ENCODE data around the gene POLR2F. TPM values are rescaled to one million over a fixed set of nuclear protein-coding genes. Genes with fewer than 3 reads are reported as not detected.
A peak's percentile ranks its signal among the peaks of the same experiment; 100 is the strongest.
"Not testable (repeated sequence)": the region's sequence is repeated elsewhere in the genome, so short reads cannot be mapped to it uniquely, and the experiment has no call there.

POLR2F gene
- total RNA-seq, 1 experiment from 2014 or later, result 80.8 TPM

- Histone ChIP-seq H3K36me3 (replicated peaks; ENCODE audit: control insufficient read depth, insufficient read depth, low read length) (peaks cover 14% of the 10 kb centered on the region), H3K27me3 (ENCODE audit: control insufficient read depth, insufficient read depth, low read length) (no peaks in the 10 kb centered on the region), H3K4me3 (ENCODE audit: insufficient read depth, low read depth, low read length) (no peak overlapping the region)
- no peak for DNase-seq
Measured at GRCh38 chr22:37931893-37932389, 21.6 kb upstream of the POLR2F start.

GRCh38 chr22:37932401-37932800, 21.1 kb upstream of the POLR2F start:
- H3K4me3 ChIP-seq (ENCODE audit: insufficient read depth, low read depth, low read length), result no peak overlapping the region
- DNase-seq, result no peak

DNA sequence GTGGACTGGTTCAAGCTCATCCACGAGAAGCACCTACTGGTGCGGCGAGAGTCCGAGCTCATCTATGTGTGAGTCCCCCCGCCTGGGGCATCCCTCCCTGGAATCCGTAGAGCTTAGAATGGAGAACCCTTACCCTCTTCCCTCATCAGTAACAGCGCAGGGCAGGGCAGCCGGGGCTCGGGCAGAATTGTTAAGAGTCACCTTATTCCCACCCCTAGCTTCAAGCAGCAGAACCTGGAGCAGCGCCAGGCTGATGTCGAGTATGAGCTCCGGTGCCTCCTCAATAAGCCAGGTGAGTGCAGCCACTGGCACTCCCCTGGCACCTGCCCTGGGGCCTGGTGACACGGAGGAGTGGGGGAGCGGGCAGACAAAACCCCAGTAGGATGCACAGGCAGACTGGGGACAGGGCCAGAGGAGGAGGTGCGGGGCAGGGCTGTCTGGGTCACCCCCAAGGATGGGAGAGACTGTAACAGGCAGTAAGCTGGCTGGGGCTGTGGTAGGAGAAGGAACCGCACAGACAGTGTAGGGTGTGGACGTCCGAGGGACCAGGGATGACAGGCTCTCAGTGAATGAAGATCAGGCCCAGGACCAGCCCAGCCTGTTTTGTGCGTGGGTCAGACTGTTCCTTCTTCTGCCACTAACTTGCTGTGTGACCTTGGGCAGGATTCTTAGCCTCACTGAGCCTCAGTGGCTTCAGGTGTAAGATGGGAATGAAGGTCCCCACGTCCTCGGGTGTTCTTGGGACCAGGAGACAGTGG, 20.5 kb upstream of the POLR2F start:
- no peak for DNase-seq
- H3K27me3 ChIP-seq (ENCODE audit: control insufficient read depth, insufficient read depth, low read length), result no peaks in the 10 kb centered on the region
- H3K36me3 ChIP-seq (replicated peaks; ENCODE audit: control insufficient read depth, insufficient read depth, low read length), result peaks cover 13% of the 10 kb centered on the region
- no peak overlapping the region for H3K4me3 ChIP-seq (ENCODE audit: insufficient read depth, low read depth, low read length)

More at GRCh38 chr22:37932401-37932800, 21.1 kb upstream of the POLR2F start:
- no peaks in the 10 kb centered on the region for H3K27me3 ChIP-seq (ENCODE audit: control insufficient read depth, insufficient read depth, low read length)
- peaks cover 15% of the 10 kb centered on the region for H3K36me3 ChIP-seq (replicated peaks; ENCODE audit: control insufficient read depth, insufficient read depth, low read length)

DNA sequence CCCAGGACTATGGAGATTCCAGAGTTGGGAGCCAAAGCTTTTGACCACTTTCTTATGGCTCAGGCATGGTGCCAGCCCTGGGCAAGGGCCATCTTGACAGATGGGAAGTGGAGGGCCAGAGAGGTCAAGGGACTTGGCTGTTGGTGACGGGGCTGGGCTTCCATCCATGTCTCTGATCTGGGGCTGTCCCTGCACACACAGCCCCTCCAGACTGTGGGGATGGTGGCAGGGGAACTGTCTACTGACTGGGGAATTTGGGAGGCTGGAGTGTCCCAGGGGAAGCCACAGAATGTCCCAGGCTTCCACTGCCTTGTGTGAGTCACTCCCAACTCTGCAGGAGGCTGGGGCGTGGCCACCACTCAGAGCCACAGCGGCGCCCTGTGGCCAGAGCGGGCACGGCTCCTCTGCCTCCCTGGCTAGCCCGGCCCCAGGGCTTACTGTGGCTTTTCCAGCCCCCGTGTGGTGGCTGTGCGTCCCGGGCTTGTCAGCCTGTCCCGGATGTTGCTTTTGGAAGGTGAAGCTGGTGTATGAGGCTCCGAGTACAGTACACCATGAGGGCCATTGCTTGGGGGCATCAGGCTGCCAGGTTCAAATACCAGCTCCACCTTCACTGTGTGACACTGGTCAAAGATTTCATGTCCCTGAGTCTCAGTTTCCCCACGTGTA, 19.7 kb upstream of the POLR2F start:
- H3K36me3 ChIP-seq (replicated peaks; ENCODE audit: control insufficient read depth, insufficient read depth, low read length), result peaks cover 10% of the 10 kb centered on the region
- DNase-seq, result peak; percentile 98
- no peaks in the 10 kb centered on the region for H3K27me3 ChIP-seq (ENCODE audit: control insufficient read depth, insufficient read depth, low read length)
- H3K4me3 ChIP-seq (ENCODE audit: insufficient read depth, low read depth, low read length), result no peak overlapping the region

- peak; percentile 72 for DNase-seq
- H3K27me3 ChIP-seq (ENCODE audit: control insufficient read depth, insufficient read depth, low read length), result no peaks in the 10 kb centered on the region
- H3K4me3 ChIP-seq (ENCODE audit: insufficient read depth, low read depth, low read length), result no peak overlapping the region
- H3K36me3 ChIP-seq (replicated peaks; ENCODE audit: control insufficient read depth, insufficient read depth, low read length), result peaks cover 3% of the 10 kb centered on the region; the same call in 1 of the 2 replicates
Measured at GRCh38 chr22:37940698-37941376, 12.7 kb upstream of the POLR2F start.

- H3K27me3 ChIP-seq (ENCODE audit: control insufficient read depth, insufficient read depth, low read length), result no peaks in the 10 kb centered on the region
- H3K36me3 ChIP-seq (replicated peaks; ENCODE audit: control insufficient read depth, insufficient read depth, low read length), result peaks cover 2% of the 10 kb centered on the region; the same call in 1 of the 2 replicates
- DNase-seq, result no peak
- H3K4me3 ChIP-seq (ENCODE audit: insufficient read depth, low read depth, low read length), result no peak overlapping the region
Measured at GRCh38 chr22:37942133-37942532, 11.4 kb upstream of the POLR2F start.

DNA sequence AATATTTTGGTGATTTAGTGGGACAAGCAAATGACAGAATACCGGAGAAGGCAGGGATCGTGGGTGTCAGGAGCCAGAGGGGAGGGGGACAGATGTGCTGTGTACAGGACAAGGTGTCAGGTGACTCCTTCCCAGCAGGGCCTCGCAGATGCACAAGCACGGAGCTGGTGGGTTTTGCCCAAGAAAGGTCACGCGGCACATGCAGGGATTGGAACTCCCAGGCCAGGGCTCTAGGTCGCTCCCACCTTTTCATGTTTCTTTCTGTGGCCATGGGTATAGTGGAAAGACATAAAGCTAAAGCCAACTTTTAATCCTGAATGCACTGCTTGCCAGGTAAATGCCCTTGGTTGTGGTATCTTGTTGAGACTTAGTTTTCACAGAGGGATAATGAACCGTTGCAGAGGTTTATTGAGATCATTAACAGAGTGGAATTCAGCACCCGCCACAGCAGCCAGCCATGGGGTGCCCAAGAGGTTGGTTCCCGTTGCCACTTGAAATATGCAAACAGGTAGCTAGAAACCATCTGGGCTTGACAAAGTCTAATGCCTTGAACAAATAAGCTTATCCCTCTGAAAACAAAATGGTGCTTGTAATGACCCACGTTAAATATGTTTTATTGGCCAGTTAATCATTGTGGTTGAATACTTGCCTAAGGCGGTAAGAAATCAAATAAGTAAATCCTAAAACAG, 10.2 kb upstream of the POLR2F start:
- H3K27me3 ChIP-seq (ENCODE audit: control insufficient read depth, insufficient read depth, low read length), result no peaks in the 10 kb centered on the region
- DNase-seq, result no peak
- no peak overlapping the region for H3K4me3 ChIP-seq (ENCODE audit: insufficient read depth, low read depth, low read length)
- H3K36me3 ChIP-seq (replicated peaks; ENCODE audit: control insufficient read depth, insufficient read depth, low read length), result peaks cover 1% of the 10 kb centered on the region; the same call in 1 of the 2 replicates

DNA sequence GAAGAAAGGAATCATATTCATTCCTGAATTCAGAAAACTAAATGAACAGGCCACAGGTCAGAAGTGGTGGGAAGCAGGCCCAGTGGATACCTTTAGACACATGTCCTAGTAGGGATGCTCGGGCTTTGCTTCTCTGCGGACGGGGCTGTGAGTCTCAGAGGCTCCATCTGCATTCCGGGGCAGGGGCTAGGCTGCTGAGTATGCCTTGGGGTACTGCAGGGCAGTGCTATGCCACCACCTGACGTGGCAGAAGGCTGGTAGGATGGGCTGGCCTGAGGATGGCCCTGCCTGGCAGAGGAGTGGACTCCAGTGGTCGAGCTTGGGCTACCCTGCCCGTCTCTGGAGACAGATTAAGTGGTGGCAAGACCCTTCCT, 9.7 kb upstream of the POLR2F start:
- Histone ChIP-seq H3K27me3 (ENCODE audit: control insufficient read depth, insufficient read depth, low read length) (no peaks in the 10 kb centered on the region), H3K36me3 (replicated peaks; ENCODE audit: control insufficient read depth, insufficient read depth, low read length) (peaks cover 1% of the 10 kb centered on the region; the same call in 1 of the 2 replicates), H3K4me3 (ENCODE audit: insufficient read depth, low read depth, low read length) (no peak overlapping the region)
- DNase-seq, result no peak

DNA sequence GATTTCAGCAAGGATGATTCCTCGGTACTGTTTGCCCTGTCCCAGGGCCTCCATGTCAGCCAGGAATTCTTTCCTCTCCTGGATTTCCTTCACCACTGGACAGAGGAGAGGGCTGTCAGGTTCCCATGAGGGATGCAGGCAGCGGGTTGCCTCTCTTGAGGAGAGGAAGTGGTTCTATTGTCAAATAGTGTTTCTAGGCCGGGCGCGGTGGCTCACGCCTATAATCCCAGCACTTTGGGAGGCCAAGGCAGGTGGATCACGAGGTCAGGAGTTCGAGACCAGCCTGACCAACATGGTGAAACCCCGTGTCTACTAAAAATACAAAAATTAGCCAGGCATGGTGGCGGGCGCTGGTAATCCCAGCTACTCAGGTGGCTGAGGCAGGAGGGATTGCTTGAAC, 9.1 kb upstream of the POLR2F start:
- not testable (repeated sequence) for H3K4me3 ChIP-seq (ENCODE audit: insufficient read depth, low read depth, low read length); H3K36me3 ChIP-seq (replicated peaks; ENCODE audit: control insufficient read depth, insufficient read depth, low read length); H3K27me3 ChIP-seq (ENCODE audit: control insufficient read depth, insufficient read depth, low read length); DNase-seq

- H3K36me3 ChIP-seq (replicated peaks; ENCODE audit: control insufficient read depth, insufficient read depth, low read length); H3K27me3 ChIP-seq (ENCODE audit: control insufficient read depth, insufficient read depth, low read length); H3K4me3 ChIP-seq (ENCODE audit: insufficient read depth, low read depth, low read length): not testable (repeated sequence)
- peak; percentile 22 for DNase-seq
Measured at GRCh38 chr22:37947142-37947795, 6.2 kb upstream of the POLR2F start.

DNA sequence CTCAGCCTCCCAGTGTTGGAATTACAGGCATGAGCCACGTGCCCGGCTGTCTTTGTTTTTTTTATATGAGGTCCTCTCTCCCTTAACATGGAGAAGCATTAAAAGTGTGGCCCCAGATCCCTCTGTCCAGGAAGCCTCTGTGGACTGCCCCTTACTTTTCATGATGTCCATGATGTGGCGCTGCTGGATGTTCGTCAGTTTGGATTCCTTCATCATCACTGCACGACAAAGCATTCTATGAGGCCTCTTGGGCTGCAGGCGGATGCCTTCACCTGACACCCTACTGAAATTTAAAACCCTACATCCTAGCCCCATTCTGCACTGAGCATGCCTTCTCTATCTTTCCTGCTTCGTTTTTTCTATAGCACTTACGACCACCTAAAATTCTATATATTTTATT, 2.2 kb upstream of the POLR2F start:
- H3K4me3 ChIP-seq (ENCODE audit: insufficient read depth, low read depth, low read length), result no peak overlapping the region
- H3K27me3 ChIP-seq (ENCODE audit: control insufficient read depth, insufficient read depth, low read length), result peaks cover 10% of the 10 kb centered on the region; the same call in 1 of the 2 replicates
- H3K36me3 ChIP-seq (replicated peaks; ENCODE audit: control insufficient read depth, insufficient read depth, low read length), result no peaks in the 10 kb centered on the region
- DNase-seq, result peak; percentile 72

GRCh38 chr22:37952629-37953028, 870 bp upstream of the POLR2F start:
- H3K27me3 ChIP-seq (ENCODE audit: control insufficient read depth, insufficient read depth, low read length), result peaks cover 10% of the 10 kb centered on the region; the same call in 1 of the 2 replicates
- H3K4me3 ChIP-seq (ENCODE audit: insufficient read depth, low read depth, low read length), result peak overlapping the region; percentile 96
- peaks cover 10% of the 10 kb centered on the region for H3K36me3 ChIP-seq (replicated peaks; ENCODE audit: control insufficient read depth, insufficient read depth, low read length)
- peak; percentile 49 for DNase-seq

DNA sequence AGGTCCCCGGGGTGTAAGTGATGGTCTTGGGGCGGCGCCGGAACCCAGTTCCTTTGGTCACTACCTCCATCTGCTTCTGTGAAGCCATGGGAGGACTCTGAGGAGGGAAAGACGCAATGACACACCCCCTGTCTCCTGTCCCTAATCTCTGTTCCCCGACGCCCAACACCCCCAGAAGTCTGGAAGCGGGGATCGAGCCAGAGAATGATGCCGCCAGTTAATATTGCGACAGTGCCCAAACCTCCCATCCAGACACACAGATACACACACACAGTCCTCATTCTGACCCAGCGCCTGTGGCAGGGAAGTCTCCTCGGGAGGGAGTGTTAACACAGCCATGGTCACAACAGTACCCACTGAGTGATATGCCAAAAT, 450 bp upstream of the POLR2F start:
- Histone ChIP-seq H3K4me3 (ENCODE audit: insufficient read depth, low read depth, low read length) (peak overlapping the region; percentile 96), H3K27me3 (ENCODE audit: control insufficient read depth, insufficient read depth, low read length) (peaks cover 10% of the 10 kb centered on the region; the same call in 1 of the 2 replicates), H3K36me3 (replicated peaks; ENCODE audit: control insufficient read depth, insufficient read depth, low read length) (peaks cover 12% of the 10 kb centered on the region)
- DNase-seq, result peak; percentile 62

DNA sequence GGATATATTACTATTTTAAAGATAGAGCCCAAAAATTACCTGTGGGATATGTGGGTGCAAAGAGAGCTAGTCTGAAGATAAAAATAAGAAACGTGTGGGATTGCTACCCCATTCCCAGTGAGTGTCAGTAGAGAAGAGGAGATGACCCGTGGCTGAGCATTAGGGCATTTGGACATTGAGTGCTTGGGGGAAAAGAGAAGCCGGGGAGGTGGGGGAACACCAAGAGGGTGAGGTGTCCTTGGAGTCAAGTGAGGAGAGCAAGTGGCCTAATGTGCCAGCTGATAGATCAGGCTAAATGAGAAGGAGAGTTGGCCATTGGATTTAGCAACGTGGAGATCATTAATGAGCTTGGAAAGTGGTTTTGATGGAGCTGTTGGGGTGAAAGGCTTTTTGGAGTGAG, 1.2 kb downstream of the POLR2F start:
- peak; percentile 20 for DNase-seq
- peaks cover 10% of the 10 kb centered on the region; the same call in 1 of the 2 replicates for H3K27me3 ChIP-seq (ENCODE audit: control insufficient read depth, insufficient read depth, low read length)
- peak overlapping the region; percentile 4; the same call in 1 of the 2 replicates for H3K4me3 ChIP-seq (ENCODE audit: insufficient read depth, low read depth, low read length)
- H3K36me3 ChIP-seq (replicated peaks; ENCODE audit: control insufficient read depth, insufficient read depth, low read length), result peaks cover 24% of the 10 kb centered on the region

Measured in H7 (cell line).